Calu3 (cell line): ENCODE data around the gene PITX1. TPM values are rescaled to one million over a fixed set of nuclear protein-coding genes. Genes with fewer than 3 reads are reported as not detected.

Source experiments
- BruUV-seq: library from RNA; stranded (reverse); fragments of 400-500 nt; replicated peaks from 2 replicates; lab custom pipeline; 2021; lab: Mats Ljungman, UMichigan
- CTCF ChIA-PET: fragments of 300-600 bp; sonication (Branson Sonifier 250); formaldehyde crosslinking; loops from one replicate; lab custom pipeline; 2022; ENCODE audit warnings: antibody characterized with exemption; lab: Charles Lee
- DNase-seq: peaks from one replicate; pipeline ENCODE4 v3.0.0; 2022
- H3K27ac Mint-ChIP-seq: one replicate; pipeline ENCODE4 v1.8.0; 2022; ENCODE audit warnings: mixed read lengths; ENCODE audit not compliant: unreplicated experiment
- H3K27me3 Mint-ChIP-seq: one replicate; pipeline ENCODE4 v1.8.0; 2022; ENCODE audit warnings: mixed read lengths; ENCODE audit not compliant: unreplicated experiment
- H3K36me3 Mint-ChIP-seq: one replicate; pipeline ENCODE4 v1.8.0; 2022; ENCODE audit warnings: mild to moderate bottlenecking, moderate library complexity, mixed read lengths; ENCODE audit not compliant: insufficient read depth, unreplicated experiment
- H3K4me1 Mint-ChIP-seq: one replicate; pipeline ENCODE4 v1.8.0; 2022; ENCODE audit warnings: mild to moderate bottlenecking, low read depth, mixed read lengths; ENCODE audit not compliant: unreplicated experiment
- H3K4me3 Mint-ChIP-seq: one replicate; pipeline ENCODE4 v1.8.0; 2022; ENCODE audit warnings: mild to moderate bottlenecking, low read depth, moderate library complexity, mixed read lengths; ENCODE audit not compliant: unreplicated experiment
- H3K9me3 Mint-ChIP-seq: one replicate; pipeline ENCODE4 v1.8.0; 2022; ENCODE audit warnings: low read depth, mixed read lengths; ENCODE audit not compliant: unreplicated experiment
- intact Hi-C: fragments of 100-400 bp; cut with micrococcal nuclease; formaldehyde crosslinking; loops from one replicate; pipeline ENCODE4 v1.10.0; 2022; ENCODE audit not compliant: unreplicated experiment
- total RNA-seq: library from RNA; stranded (reverse); gene quantifications from 2 replicates; pipeline ENCODE4 v1.2.3, GENCODE V29; 2022
- TF ChIP-seq, protein P1 (sequence below): fragments of 200-600 bp; IDR thresholded peaks from one replicate; pipeline ENCODE4 v1.8.0; 2022; ENCODE audit warnings: antibody characterized with exemption; ENCODE audit not compliant: unreplicated experiment

The PITX1 gene
- total RNA-seq, 1 experiment from 2014 or later = 12.1 TPM

DNA sequence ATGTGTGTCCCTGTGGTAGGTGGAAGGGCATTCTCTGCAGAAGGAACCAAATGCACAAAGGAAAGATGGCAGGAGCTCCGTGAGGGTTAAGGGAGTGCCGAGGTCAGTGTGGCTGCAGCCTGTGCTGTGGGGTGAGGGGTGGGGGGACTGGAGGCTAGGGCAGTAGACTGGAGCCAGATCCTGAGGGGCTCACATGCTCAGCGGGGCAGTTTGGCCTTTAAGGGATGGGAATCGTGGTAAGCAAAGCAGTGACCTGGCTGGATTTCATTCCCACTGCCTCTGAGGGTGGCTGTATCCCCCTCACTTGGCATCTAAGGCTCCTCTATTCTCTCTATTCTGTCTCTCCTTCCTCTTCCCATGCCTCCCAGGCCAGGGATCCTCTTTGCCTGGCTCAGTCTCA, 15.6 kb downstream of the PITX1 start:
- H3K4me3 Mint-ChIP-seq = no peak overlapping the region
- TF ChIP-seq, protein P1, sequence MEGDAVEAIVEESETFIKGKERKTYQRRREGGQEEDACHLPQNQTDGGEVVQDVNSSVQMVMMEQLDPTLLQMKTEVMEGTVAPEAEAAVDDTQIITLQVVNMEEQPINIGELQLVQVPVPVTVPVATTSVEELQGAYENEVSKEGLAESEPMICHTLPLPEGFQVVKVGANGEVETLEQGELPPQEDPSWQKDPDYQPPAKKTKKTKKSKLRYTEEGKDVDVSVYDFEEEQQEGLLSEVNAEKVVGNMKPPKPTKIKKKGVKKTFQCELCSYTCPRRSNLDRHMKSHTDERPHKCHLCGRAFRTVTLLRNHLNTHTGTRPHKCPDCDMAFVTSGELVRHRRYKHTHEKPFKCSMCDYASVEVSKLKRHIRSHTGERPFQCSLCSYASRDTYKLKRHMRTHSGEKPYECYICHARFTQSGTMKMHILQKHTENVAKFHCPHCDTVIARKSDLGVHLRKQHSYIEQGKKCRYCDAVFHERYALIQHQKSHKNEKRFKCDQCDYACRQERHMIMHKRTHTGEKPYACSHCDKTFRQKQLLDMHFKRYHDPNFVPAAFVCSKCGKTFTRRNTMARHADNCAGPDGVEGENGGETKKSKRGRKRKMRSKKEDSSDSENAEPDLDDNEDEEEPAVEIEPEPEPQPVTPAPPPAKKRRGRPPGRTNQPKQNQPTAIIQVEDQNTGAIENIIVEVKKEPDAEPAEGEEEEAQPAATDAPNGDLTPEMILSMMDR = no peak
- no peak overlapping the region for H3K27ac Mint-ChIP-seq
- no peaks in the 10 kb centered on the region for H3K36me3 Mint-ChIP-seq
- no peaks in the 10 kb centered on the region for H3K9me3 Mint-ChIP-seq
- DNase-seq = no peak
- intact Hi-C loops = no loop called here
- CTCF ChIA-PET = no interaction called here
- BruUV-seq = no TSS peak
- no peaks in the 10 kb centered on the region for H3K27me3 Mint-ChIP-seq
- H3K4me1 Mint-ChIP-seq = peaks cover 4% of the 10 kb centered on the region

DNA sequence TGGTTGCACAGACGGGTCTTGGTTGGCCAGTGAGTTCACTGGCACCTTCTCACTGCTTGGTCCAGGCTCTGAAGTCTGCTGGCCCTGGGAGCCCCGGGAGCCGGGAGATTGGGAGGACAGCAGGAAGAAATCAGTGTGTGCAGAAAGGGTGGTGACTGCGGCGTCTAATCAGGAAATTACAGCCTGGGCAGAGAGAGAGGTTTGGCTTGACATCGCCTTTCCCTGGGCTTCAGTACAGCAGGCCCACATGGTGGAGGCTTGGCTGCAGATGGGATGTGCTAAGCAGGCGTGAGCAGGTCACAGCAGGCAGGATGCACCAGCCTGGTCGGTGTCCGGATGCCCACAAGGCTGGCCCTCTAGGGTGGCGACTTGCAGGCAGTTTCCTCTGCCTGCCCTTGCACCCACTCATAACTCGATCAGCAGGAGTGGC, 17.2 kb downstream of the PITX1 start:
- no TSS peak for BruUV-seq
- no peak for DNase-seq
- intact Hi-C loops = no loop called here
- H3K4me1 Mint-ChIP-seq = peaks cover 6% of the 10 kb centered on the region
- H3K36me3 Mint-ChIP-seq = no peaks in the 10 kb centered on the region
- TF ChIP-seq, protein P1 = no peak
- H3K9me3 Mint-ChIP-seq = no peaks in the 10 kb centered on the region
- no peaks in the 10 kb centered on the region for H3K27me3 Mint-ChIP-seq
- H3K4me3 Mint-ChIP-seq = no peak overlapping the region
- CTCF ChIA-PET = no interaction called here
- H3K27ac Mint-ChIP-seq = no peak overlapping the region

- intact Hi-C loops = no loop called here
- CTCF ChIA-PET = no interaction called here
- Mint-ChIP-seq H3K4me1 (peaks cover 6% of the 10 kb centered on the region), H3K27me3 (no peaks in the 10 kb centered on the region), H3K4me3 (no peak overlapping the region), H3K36me3 (no peaks in the 10 kb centered on the region), H3K27ac (no peak overlapping the region), H3K9me3 (no peaks in the 10 kb centered on the region)
- BruUV-seq = no TSS peak
- TF ChIP-seq, protein P1 = no peak
- no peak for DNase-seq
Measured at GRCh38 chr5:135015942-135016341, 18.1 kb downstream of the PITX1 start.

- CTCF ChIA-PET = no interaction called here
- no peak overlapping the region for H3K27ac Mint-ChIP-seq
- intact Hi-C loops = no loop called here
Measured at GRCh38 chr5:135013947-135014570, 20.0 kb downstream of the PITX1 start.

More at GRCh38 chr5:135013947-135014570, 20.0 kb downstream of the PITX1 start:
- no peaks in the 10 kb centered on the region for H3K9me3 Mint-ChIP-seq
- peak; percentile 28 for DNase-seq
- peaks cover 6% of the 10 kb centered on the region for H3K4me1 Mint-ChIP-seq
- H3K4me3 Mint-ChIP-seq = no peak overlapping the region
- no peaks in the 10 kb centered on the region for H3K27me3 Mint-ChIP-seq
- TF ChIP-seq, protein P1 = no peak
- BruUV-seq = no TSS peak
- no peaks in the 10 kb centered on the region for H3K36me3 Mint-ChIP-seq
